Left cardiac atrium (tissue), 4 donors: ENCODE measurements around the gene TRAPPC12. TPM values are rescaled to one million over a fixed set of nuclear protein-coding genes. Genes with fewer than 3 reads are reported as not detected.

Source experiments
- ATAC-seq, 2 donors: fragments of 200-7000 bp; cut with Tn5 transposase; one replicate each; pipeline ENCODE4 v1.9.1; 2020; ENCODE audit warnings: mild to moderate bottlenecking in 2 of 2, moderate library complexity in 2 of 2
- DNase-seq: peaks from one replicate; pipeline ENCODE4 v3.0.0-alpha.2; 2020
- intact Hi-C, 2 donors: fragments of 100-400 bp; cut with DNase I; formaldehyde crosslinking; loops; one replicate each; pipeline versions ENCODE4 v1.14.1 to v1.15.1; 2022 to 2023
- total RNA-seq, 2 donors: library from RNA; stranded (reverse); fragmentation: NEBNext Ultra II Directional; extraction: Animal tissue kit (Norgen Biotek cat#: 25700); gene quantifications; one replicate each; pipeline ENCODE4 v1.2.1, GENCODE V29; 2021
- donor health status: DM: no; HTN: yes; CAD: no.
- donor health status: DM: no; HTN: yes; CAD: no; lungs with severe emphysema.
- donor health status: DM: yes; HTN: yes; CAD: no.
- donor health status: Dilated cardiomyopathy.

Gene TRAPPC12
- total RNA-seq, 2 donors from 2014 or later, result 76.2 to 86.3 TPM

- intact Hi-C loops, result no loop called here
- peak; percentile 65 for DNase-seq
- ATAC-seq, result peak; percentile 92 to 93
These were observed 20.3 kb downstream of the TRAPPC12 start for GRCh38 chr2:3399829-3400228.

GRCh38 chr2:3403587-3404334 lies 24.3 kb downstream of the TRAPPC12 start:
- intact Hi-C loops, result no loop called here
- DNase-seq, result no peak
- no peak for ATAC-seq

- no peak for DNase-seq
- intact Hi-C loops, result no loop called here
- no peak for ATAC-seq
These were observed 24.9 kb downstream of the TRAPPC12 start for GRCh38 chr2:3404349-3404894.

GRCh38 chr2:3405307-3405706 lies 25.8 kb downstream of the TRAPPC12 start:
- ATAC-seq (peak; percentile 42 to 48), DNase-seq (no peak)
- intact Hi-C loops, result no loop called here

- DNase-seq (no peak), ATAC-seq (peak; percentile 71)
- intact Hi-C loops, result no loop called here
These were observed 26.4 kb downstream of the TRAPPC12 start for GRCh38 chr2:3405876-3406275.

GRCh38 chr2:3406501-3406900 lies 27.0 kb downstream of the TRAPPC12 start:
- peak; percentile 47 for DNase-seq
- intact Hi-C loops, result no loop called here
- ATAC-seq, result peak in 1 of 2 donors; percentile 50

GRCh38 chr2:3408781-3409180 lies 29.3 kb downstream of the TRAPPC12 start:
- DNase-seq (no peak), ATAC-seq (no peak)
- intact Hi-C loops, result no loop called here

- intact Hi-C loops, result no loop called here
- ATAC-seq (no peak), DNase-seq (no peak)
These were observed 30.2 kb downstream of the TRAPPC12 start for GRCh38 chr2:3409627-3410170.

- intact Hi-C loops, result no loop called here
- no peak for DNase-seq
- ATAC-seq, result no peak
These were observed 31.6 kb downstream of the TRAPPC12 start for GRCh38 chr2:3411103-3411502.

GRCh38 chr2:3413697-3414096 lies 34.2 kb downstream of the TRAPPC12 start:
- DNase-seq, result no peak
- intact Hi-C loops, result no loop called here
- no peak for ATAC-seq

GRCh38 chr2:3414133-3414860 lies 34.8 kb downstream of the TRAPPC12 start:
- ATAC-seq (peak in 1 of 2 donors; percentile 22), DNase-seq (no peak)
- intact Hi-C loops, result no loop called here

- intact Hi-C loops, result no loop called here
- no peak for ATAC-seq
- DNase-seq, result no peak
These were observed 39.4 kb downstream of the TRAPPC12 start for GRCh38 chr2:3418766-3419404.

- no peak for DNase-seq
- no peak for ATAC-seq
- intact Hi-C loops, result loop anchor here in 1 of 2 donors (5.0 kb wide), 1 partner anchor 232 kb away; no protein-coding TSS in a partner anchor
These were observed 40.7 kb downstream of the TRAPPC12 start for GRCh38 chr2:3420076-3420768.

- ATAC-seq, result no peak
- intact Hi-C loops, result loop anchor here in 1 of 2 donors (5.0 kb wide), 1 partner anchor 231 kb away; no protein-coding TSS in a partner anchor
These were observed 41.4 kb downstream of the TRAPPC12 start for GRCh38 chr2:3420769-3421397.

GRCh38 chr2:3421580-3421979 lies 42.1 kb downstream of the TRAPPC12 start:
- intact Hi-C loops, result loop anchor here in 1 of 2 donors (5.0 kb wide), 1 partner anchor 231 kb away; no protein-coding TSS in a partner anchor
- DNase-seq (no peak), ATAC-seq (no peak)

More at GRCh38 chr2:3420769-3421397, 41.4 kb downstream of the TRAPPC12 start:
- DNase-seq, result no peak

GRCh38 chr2:3422161-3422779 lies 42.8 kb downstream of the TRAPPC12 start:
- intact Hi-C loops, result loop anchor here in 1 of 2 donors (5.0 kb wide), 1 partner anchor 230 kb away; no protein-coding TSS in a partner anchor
- ATAC-seq (no peak), DNase-seq (no peak)

- intact Hi-C loops, result loop anchor here in 1 of 2 donors (5.0 kb wide), 1 partner anchor 229 kb away; no protein-coding TSS in a partner anchor
- peak; percentile 58 to 72 for ATAC-seq
- peak; percentile 62 for DNase-seq
These were observed 44.1 kb downstream of the TRAPPC12 start for GRCh38 chr2:3423492-3424170.
